Activated naive CD4-positive, alpha-beta T cell treated with anti-CD3 and anti-CD28 coated beads, Interleukin-2, amount 10 ng/mL, durations not matched to agents 7 days and 5 days (primary cell): ENCODE measurements around the gene URI1.

ENCODE experiments used
- CTCF ChIA-PET: fragments of 350-600 bp; sonication (Branson Sonifier 250); formaldehyde crosslinking; loops from one replicate; lab custom pipeline; 2021; ENCODE audit warnings: antibody characterized with exemption; lab: Charles Lee
- DNase-seq: peaks from one replicate; pipeline ENCODE4 v3.0.0-alpha.2; 2020
- H3K27ac Mint-ChIP-seq: one replicate; pipeline ENCODE4 v1.8.0; 2021; ENCODE audit warnings: mild to moderate bottlenecking, moderate library complexity, mixed read lengths
- H3K27me3 Mint-ChIP-seq: one replicate; pipeline ENCODE4 v1.8.0; 2021; ENCODE audit warnings: mild to moderate bottlenecking, mixed read lengths
- H3K36me3 Mint-ChIP-seq: one replicate; pipeline ENCODE4 v1.8.0; 2021; ENCODE audit warnings: mixed read lengths
- H3K4me1 Mint-ChIP-seq: one replicate; pipeline ENCODE4 v1.8.0; 2021; ENCODE audit warnings: mixed read lengths
- H3K4me3 Mint-ChIP-seq: one replicate; pipeline ENCODE4 v1.8.0; 2021; ENCODE audit warnings: mild to moderate bottlenecking, moderate library complexity, mixed read lengths
- H3K9me3 Mint-ChIP-seq: one replicate; pipeline ENCODE4 v1.8.0; 2021; ENCODE audit warnings: mixed read lengths

The URI1 gene

GRCh38 chr19:30056580-30056979 lies 114.5 kb downstream of the URI1 start:
- H3K4me3 Mint-ChIP-seq, result no peak overlapping the region
- no peak for DNase-seq
- H3K36me3 Mint-ChIP-seq, result no peaks in the 10 kb centered on the region
- no peaks in the 10 kb centered on the region for H3K4me1 Mint-ChIP-seq
- CTCF ChIA-PET, result no interaction called here
- H3K27me3 Mint-ChIP-seq, result peaks cover under 1% of the 10 kb centered on the region
- no peaks in the 10 kb centered on the region for H3K9me3 Mint-ChIP-seq
- H3K27ac Mint-ChIP-seq, result no peak overlapping the region

- DNase-seq, result no peak
- Mint-ChIP-seq H3K27me3 (no peaks in the 10 kb centered on the region), H3K4me1 (no peaks in the 10 kb centered on the region), H3K36me3 (no peaks in the 10 kb centered on the region), H3K27ac (no peak overlapping the region), H3K9me3 (no peaks in the 10 kb centered on the region), H3K4me3 (no peak overlapping the region)
- CTCF ChIA-PET, result no interaction called here
Observed at GRCh38 chr19:30059741-30060457, 117.9 kb downstream of the URI1 start.

- CTCF ChIA-PET, result no interaction called here
- DNase-seq, result no peak
- Mint-ChIP-seq H3K27ac (no peak overlapping the region), H3K4me3 (no peak overlapping the region), H3K36me3 (no peaks in the 10 kb centered on the region), H3K9me3 (no peaks in the 10 kb centered on the region), H3K4me1 (no peaks in the 10 kb centered on the region), H3K27me3 (no peaks in the 10 kb centered on the region)
Observed at GRCh38 chr19:30060531-30061222, 118.6 kb downstream of the URI1 start.

- CTCF ChIA-PET, result no interaction called here
Observed at GRCh38 chr19:30061223-30062064, 119.4 kb downstream of the URI1 start.

GRCh38 chr19:30062065-30062906 lies 120.2 kb downstream of the URI1 start:
- Mint-ChIP-seq H3K4me1 (no peaks in the 10 kb centered on the region), H3K9me3 (no peaks in the 10 kb centered on the region), H3K27ac (no peak overlapping the region), H3K27me3 (no peaks in the 10 kb centered on the region), H3K4me3 (no peak overlapping the region), H3K36me3 (no peaks in the 10 kb centered on the region)
- CTCF ChIA-PET, result no interaction called here
- no peak for DNase-seq

More at GRCh38 chr19:30061223-30062064, 119.4 kb downstream of the URI1 start:
- H3K36me3 Mint-ChIP-seq, result no peaks in the 10 kb centered on the region
- no peaks in the 10 kb centered on the region for H3K9me3 Mint-ChIP-seq
- H3K4me3 Mint-ChIP-seq, result no peak overlapping the region
- DNase-seq, result no peak
- H3K27me3 Mint-ChIP-seq, result no peaks in the 10 kb centered on the region
- H3K27ac Mint-ChIP-seq, result no peak overlapping the region
- H3K4me1 Mint-ChIP-seq, result no peaks in the 10 kb centered on the region

- Mint-ChIP-seq H3K4me3 (no peak overlapping the region), H3K9me3 (no peaks in the 10 kb centered on the region), H3K27me3 (no peaks in the 10 kb centered on the region), H3K27ac (no peak overlapping the region), H3K36me3 (no peaks in the 10 kb centered on the region), H3K4me1 (no peaks in the 10 kb centered on the region)
- no peak for DNase-seq
- CTCF ChIA-PET, result no interaction called here
Observed at GRCh38 chr19:30062907-30063649, 121.0 kb downstream of the URI1 start.

GRCh38 chr19:30063650-30064347 lies 121.8 kb downstream of the URI1 start:
- H3K9me3 Mint-ChIP-seq, result no peaks in the 10 kb centered on the region
- no peaks in the 10 kb centered on the region for H3K4me1 Mint-ChIP-seq
- DNase-seq, result no peak
- no peaks in the 10 kb centered on the region for H3K27me3 Mint-ChIP-seq
- H3K27ac Mint-ChIP-seq, result no peak overlapping the region
- H3K36me3 Mint-ChIP-seq, result no peaks in the 10 kb centered on the region
- no peak overlapping the region for H3K4me3 Mint-ChIP-seq
- CTCF ChIA-PET, result no interaction called here

- Mint-ChIP-seq H3K36me3 (no peaks in the 10 kb centered on the region), H3K9me3 (no peaks in the 10 kb centered on the region), H3K27me3 (no peaks in the 10 kb centered on the region), H3K27ac (no peak overlapping the region), H3K4me3 (no peak overlapping the region), H3K4me1 (no peaks in the 10 kb centered on the region)
- CTCF ChIA-PET, result no interaction called here
- no peak for DNase-seq
Observed at GRCh38 chr19:30064348-30064699, 122.3 kb downstream of the URI1 start.

- CTCF ChIA-PET, result no interaction called here
- no peak for DNase-seq
Observed at GRCh38 chr19:30064771-30065494, 122.9 kb downstream of the URI1 start.

GRCh38 chr19:30065680-30066606 lies 123.9 kb downstream of the URI1 start:
- H3K9me3 Mint-ChIP-seq, result no peaks in the 10 kb centered on the region
- H3K36me3 Mint-ChIP-seq, result no peaks in the 10 kb centered on the region
- H3K4me1 Mint-ChIP-seq, result no peaks in the 10 kb centered on the region
- no peak for DNase-seq
- H3K27ac Mint-ChIP-seq, result no peak overlapping the region
- H3K27me3 Mint-ChIP-seq, result no peaks in the 10 kb centered on the region
- no peak overlapping the region for H3K4me3 Mint-ChIP-seq
- CTCF ChIA-PET, result no interaction called here

More at GRCh38 chr19:30064771-30065494, 122.9 kb downstream of the URI1 start:
- Mint-ChIP-seq H3K4me3 (no peak overlapping the region), H3K9me3 (no peaks in the 10 kb centered on the region), H3K27ac (no peak overlapping the region), H3K4me1 (no peaks in the 10 kb centered on the region), H3K27me3 (no peaks in the 10 kb centered on the region), H3K36me3 (no peaks in the 10 kb centered on the region)
